HFFc6 (cell line): ENCODE results near the gene FLT3. TPM values are rescaled to one million over a fixed set of nuclear protein-coding genes. Genes with fewer than 3 reads are reported as not detected.

Source experiments
- DNase-seq: peaks from one replicate; pipeline ENCODE4 v3.0.0-alpha.2; 2018
- H3K27ac Mint-ChIP-seq: 2 replicates; pipeline ENCODE4 v1.8.0; 2020; ENCODE audit warnings: mild to moderate bottlenecking, mixed read lengths
- H3K27me3 Mint-ChIP-seq: 2 replicates; pipeline ENCODE4 v1.8.0; 2021; ENCODE audit warnings: mild to moderate bottlenecking, moderate library complexity, mixed read lengths; ENCODE audit not compliant: insufficient read depth
- H3K36me3 Mint-ChIP-seq: 2 replicates; pipeline ENCODE4 v1.8.0; 2021; ENCODE audit warnings: low read depth, mixed read lengths
- H3K4me1 Mint-ChIP-seq: 2 replicates; pipeline ENCODE4 v1.8.0; 2020; ENCODE audit warnings: low read depth, mixed read lengths
- H3K4me3 Mint-ChIP-seq: 2 replicates; pipeline ENCODE4 v1.8.0; 2020; ENCODE audit warnings: mild to moderate bottlenecking, moderate library complexity, mixed read lengths
- H3K9me3 Mint-ChIP-seq: 2 replicates; pipeline ENCODE4 v1.8.0; 2020; ENCODE audit warnings: mild to moderate bottlenecking, mixed read lengths
- total RNA-seq, 6 experiments: library from RNA; stranded (reverse); fragmentation: NEBNext Ultra II Directional; extraction: Animal tissue kit (Norgen Biotek cat#: 25700); gene quantifications; 2 replicates in 1 of 6; 3 replicates in 5 of 6; pipeline ENCODE4 v1.2.3, GENCODE V29; 2021
- TF ChIP-seq, protein P1 (sequence below): fragments of 200-600 bp; sonication (generic); IDR thresholded peaks from 2 replicates; pipeline ENCODE4 v1.5.0; 2021; ENCODE audit warnings: antibody characterized with exemption, mild to moderate bottlenecking

The FLT3 gene
- total RNA-seq, 6 experiments from 2014 or later = not detected

- TF ChIP-seq, protein P1, sequence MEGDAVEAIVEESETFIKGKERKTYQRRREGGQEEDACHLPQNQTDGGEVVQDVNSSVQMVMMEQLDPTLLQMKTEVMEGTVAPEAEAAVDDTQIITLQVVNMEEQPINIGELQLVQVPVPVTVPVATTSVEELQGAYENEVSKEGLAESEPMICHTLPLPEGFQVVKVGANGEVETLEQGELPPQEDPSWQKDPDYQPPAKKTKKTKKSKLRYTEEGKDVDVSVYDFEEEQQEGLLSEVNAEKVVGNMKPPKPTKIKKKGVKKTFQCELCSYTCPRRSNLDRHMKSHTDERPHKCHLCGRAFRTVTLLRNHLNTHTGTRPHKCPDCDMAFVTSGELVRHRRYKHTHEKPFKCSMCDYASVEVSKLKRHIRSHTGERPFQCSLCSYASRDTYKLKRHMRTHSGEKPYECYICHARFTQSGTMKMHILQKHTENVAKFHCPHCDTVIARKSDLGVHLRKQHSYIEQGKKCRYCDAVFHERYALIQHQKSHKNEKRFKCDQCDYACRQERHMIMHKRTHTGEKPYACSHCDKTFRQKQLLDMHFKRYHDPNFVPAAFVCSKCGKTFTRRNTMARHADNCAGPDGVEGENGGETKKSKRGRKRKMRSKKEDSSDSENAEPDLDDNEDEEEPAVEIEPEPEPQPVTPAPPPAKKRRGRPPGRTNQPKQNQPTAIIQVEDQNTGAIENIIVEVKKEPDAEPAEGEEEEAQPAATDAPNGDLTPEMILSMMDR = no peak
- Mint-ChIP-seq H3K4me1 (peaks cover 5% of the 10 kb centered on the region; the same call in 1 of the 2 replicates), H3K27me3 (peaks cover 4% of the 10 kb centered on the region), H3K9me3 (no peaks in the 10 kb centered on the region), H3K27ac (no peak overlapping the region), H3K4me3 (no peak overlapping the region), H3K36me3 (no peaks in the 10 kb centered on the region)
- DNase-seq = no peak
These were observed 99.3 kb downstream of the FLT3 start for GRCh38 chr13:28001049-28001448.

GRCh38 chr13:28000567-28000966 is 99.8 kb downstream of the FLT3 start:
- no peak for DNase-seq
- no peaks in the 10 kb centered on the region for H3K9me3 Mint-ChIP-seq
- TF ChIP-seq, protein P1 = no peak
- H3K27ac Mint-ChIP-seq = no peak overlapping the region
- peaks cover 5% of the 10 kb centered on the region; the same call in 1 of the 2 replicates for H3K4me1 Mint-ChIP-seq
- H3K27me3 Mint-ChIP-seq = peaks cover 4% of the 10 kb centered on the region
- no peaks in the 10 kb centered on the region for H3K36me3 Mint-ChIP-seq
- no peak overlapping the region for H3K4me3 Mint-ChIP-seq

DNA sequence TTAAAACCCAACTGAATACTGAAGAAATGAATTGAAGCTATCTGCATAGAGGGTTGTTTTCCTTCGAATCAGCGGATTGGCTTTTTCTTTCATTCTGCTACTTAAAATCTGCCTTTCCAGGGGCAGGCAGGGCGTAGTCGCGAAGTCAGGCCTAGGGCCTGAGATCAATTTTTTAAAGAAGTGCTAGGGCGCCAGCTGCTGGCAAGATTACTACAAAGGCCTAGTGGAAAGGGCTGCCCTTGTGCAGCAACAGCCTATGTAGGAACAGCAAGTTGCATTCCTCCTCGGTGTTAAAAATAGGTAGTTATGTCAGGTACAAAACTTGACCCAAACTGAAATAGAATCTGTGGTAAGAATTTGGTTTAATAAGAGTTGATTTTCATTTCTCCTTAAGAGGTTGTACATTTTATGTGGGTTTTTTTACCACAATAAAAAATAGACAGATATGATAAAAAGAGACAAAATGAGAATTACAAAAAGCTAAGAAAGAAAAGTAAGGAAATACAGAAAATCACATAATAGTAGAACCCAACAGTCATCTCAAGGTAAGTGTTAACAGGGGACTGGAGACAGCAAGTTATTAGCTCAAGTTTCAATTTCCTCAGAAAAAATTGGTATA is 102.4 kb downstream of the FLT3 start:
- Mint-ChIP-seq H3K36me3 (no peaks in the 10 kb centered on the region), H3K4me3 (no peak overlapping the region), H3K4me1 (peaks cover 5% of the 10 kb centered on the region; the same call in 1 of the 2 replicates), H3K9me3 (no peaks in the 10 kb centered on the region), H3K27ac (no peak overlapping the region), H3K27me3 (peaks cover 18% of the 10 kb centered on the region)
- TF ChIP-seq, protein P1 = peak; percentile 67
- DNase-seq = peak; percentile 13

DNA sequence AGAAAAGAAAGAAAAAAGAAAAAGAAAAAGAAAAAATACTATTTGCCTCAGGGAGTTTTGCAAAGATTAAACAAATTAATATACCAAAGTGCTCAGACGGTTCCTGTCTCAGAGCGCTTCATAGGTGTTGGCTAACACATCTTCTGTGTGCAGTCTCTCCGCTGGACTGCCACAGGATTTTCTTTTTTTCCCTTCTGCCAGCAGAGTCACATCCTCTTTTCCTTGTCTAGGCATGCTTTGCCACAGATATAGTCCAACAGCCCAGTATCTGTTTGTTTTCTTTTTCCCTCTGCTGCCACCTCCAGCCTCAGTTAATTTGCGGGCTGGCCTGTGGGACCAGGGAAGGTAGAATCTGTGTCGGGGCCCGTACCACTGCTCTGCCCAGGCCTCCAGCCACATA is 108.5 kb downstream of the FLT3 start:
- Mint-ChIP-seq H3K4me3 (no peak overlapping the region), H3K36me3 (no peaks in the 10 kb centered on the region), H3K4me1 (no peaks in the 10 kb centered on the region), H3K27me3 (peaks cover 34% of the 10 kb centered on the region), H3K9me3 (no peaks in the 10 kb centered on the region), H3K27ac (no peak overlapping the region)
- DNase-seq = no peak
- TF ChIP-seq, protein P1 = no peak

DNA sequence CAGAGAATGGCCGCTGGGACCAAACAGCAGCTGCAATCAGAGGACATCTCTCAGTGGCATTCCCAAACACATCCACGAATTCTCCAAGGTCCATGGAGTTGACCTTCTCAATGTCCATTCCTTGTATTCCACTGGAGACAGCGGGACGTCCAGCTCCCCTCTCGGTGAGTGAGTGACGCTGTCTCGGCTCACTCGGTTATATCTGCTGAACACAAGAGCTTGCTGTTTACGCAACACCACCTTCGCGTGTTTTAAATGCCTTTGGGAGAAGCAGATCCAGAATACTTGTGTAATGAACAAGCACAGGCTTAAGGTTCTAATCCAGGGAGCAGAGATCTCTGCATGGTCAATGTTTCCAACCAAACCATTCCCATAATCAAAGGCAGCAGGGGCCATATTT is 111.9 kb downstream of the FLT3 start, which contains the start of gene URAD:
TSS of gene URAD (minus strand) at position 174 of the 400 bp plus-strand sequence. CDS start at position 118, 56 bp downstream.
- no peaks in the 10 kb centered on the region for H3K36me3 Mint-ChIP-seq
- no peak within 1 kb of the TSS for H3K27ac Mint-ChIP-seq
- no peaks in the 10 kb centered on the region for H3K4me1 Mint-ChIP-seq
- no peaks in the 10 kb centered on the region for H3K9me3 Mint-ChIP-seq
- DNase-seq = no peak
- TF ChIP-seq, protein P1 = no peak
- peaks cover 27% of the 10 kb centered on the region for H3K27me3 Mint-ChIP-seq
- no peak within 1 kb of the TSS for H3K4me3 Mint-ChIP-seq
